Activated B cell treated with CpG ODN at 0.5 μM for 24 hours (primary cell): ENCODE measurements around the gene HAPLN1. TPM values are rescaled to one million over a fixed set of nuclear protein-coding genes. Genes with fewer than 3 reads are reported as not detected.

Experiments
- ATAC-seq: fragments of 200-7000 bp; cut with Tn5 transposase; one replicate; pipeline ENCODE4 v1.10.0; 2021; ENCODE audit warnings: low read depth, mild to moderate bottlenecking, moderate library complexity
- CTCF ChIA-PET: fragments of 350-600 bp; sonication (Branson Sonifier 250); formaldehyde crosslinking; loops from one replicate; lab custom pipeline; 2021; ENCODE audit warnings: antibody characterized with exemption; lab: Charles Lee
- POLR2A ChIA-PET: fragments of 350-600 bp; sonication (Branson Sonifier 250); formaldehyde crosslinking; loops from one replicate; lab custom pipeline; 2021; ENCODE audit warnings: antibody characterized with exemption; lab: Charles Lee
- DNase-seq: peaks from one replicate; pipeline ENCODE4 v3.0.0; 2022
- H3K27ac Mint-ChIP-seq: one replicate; pipeline ENCODE4 v1.8.0; 2020; ENCODE audit warnings: mixed read lengths
- H3K27me3 Mint-ChIP-seq: one replicate; pipeline ENCODE4 v1.8.0; 2021; ENCODE audit warnings: mixed read lengths
- H3K36me3 Mint-ChIP-seq: one replicate; pipeline ENCODE4 v1.8.0; 2021; ENCODE audit warnings: low read depth, mixed read lengths
- H3K4me1 Mint-ChIP-seq: one replicate; pipeline ENCODE4 v1.8.0; 2021; ENCODE audit warnings: mixed read lengths
- H3K4me3 Mint-ChIP-seq: one replicate; pipeline ENCODE4 v1.8.0; 2020; ENCODE audit warnings: mild to moderate bottlenecking, mixed read lengths
- H3K9me3 Mint-ChIP-seq: one replicate; pipeline ENCODE4 v1.8.0; 2020; ENCODE audit warnings: mixed read lengths
- intact Hi-C: fragments of 100-400 bp; cut with micrococcal nuclease; formaldehyde crosslinking; loops from one replicate; pipeline ENCODE4 v1.15.1; 2024
- total RNA-seq: library from RNA; stranded (reverse); gene quantifications from 2 replicates; pipeline ENCODE4 v1.2.3, GENCODE V29; 2022
- TF ChIP-seq, protein P1 (sequence below): fragments of 200-600 bp; IDR thresholded peaks from one replicate; pipeline ENCODE4 v1.8.0; 2022; ENCODE audit warnings: antibody characterized with exemption, mild to moderate bottlenecking

The HAPLN1 gene
- total RNA-seq, 1 donor from 2014 or later = not detected

DNA sequence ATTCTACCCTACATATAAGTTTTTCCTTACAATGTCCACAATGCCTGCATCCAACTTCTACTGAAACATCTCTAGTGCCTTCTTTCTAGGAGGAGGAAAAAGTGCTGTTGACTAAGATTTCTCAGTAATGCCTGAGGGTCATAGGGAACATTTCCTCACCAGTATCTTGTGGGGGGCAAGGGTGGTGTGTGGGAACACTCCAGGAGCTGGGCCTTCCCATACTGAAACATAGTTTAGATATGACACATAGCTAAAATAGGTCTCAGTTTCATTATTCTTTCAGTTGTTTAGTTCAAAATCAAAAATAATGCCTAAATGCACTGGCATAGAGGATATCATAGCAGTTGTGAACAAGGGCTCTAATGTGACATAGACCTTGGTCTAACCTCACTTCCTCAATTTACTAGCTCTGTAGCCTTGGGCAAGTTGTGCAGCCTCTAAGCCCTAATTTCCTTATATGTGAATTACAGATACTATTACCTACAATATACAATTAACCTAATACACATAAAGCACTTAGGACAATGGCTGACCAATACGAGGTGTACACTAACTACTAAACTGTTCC, 66.1 kb downstream of the HAPLN1 start:
- Mint-ChIP-seq H3K4me1 (no peaks in the 10 kb centered on the region), H3K4me3 (no peak overlapping the region), H3K27ac (no peak overlapping the region), H3K36me3 (no peaks in the 10 kb centered on the region), H3K9me3 (no peaks in the 10 kb centered on the region), H3K27me3 (no peaks in the 10 kb centered on the region)
- no peak for DNase-seq
- ChIA-PET CTCF (no interaction called here), POLR2A (no interaction called here)
- intact Hi-C loops = no loop called here
- TF ChIP-seq, protein P1, sequence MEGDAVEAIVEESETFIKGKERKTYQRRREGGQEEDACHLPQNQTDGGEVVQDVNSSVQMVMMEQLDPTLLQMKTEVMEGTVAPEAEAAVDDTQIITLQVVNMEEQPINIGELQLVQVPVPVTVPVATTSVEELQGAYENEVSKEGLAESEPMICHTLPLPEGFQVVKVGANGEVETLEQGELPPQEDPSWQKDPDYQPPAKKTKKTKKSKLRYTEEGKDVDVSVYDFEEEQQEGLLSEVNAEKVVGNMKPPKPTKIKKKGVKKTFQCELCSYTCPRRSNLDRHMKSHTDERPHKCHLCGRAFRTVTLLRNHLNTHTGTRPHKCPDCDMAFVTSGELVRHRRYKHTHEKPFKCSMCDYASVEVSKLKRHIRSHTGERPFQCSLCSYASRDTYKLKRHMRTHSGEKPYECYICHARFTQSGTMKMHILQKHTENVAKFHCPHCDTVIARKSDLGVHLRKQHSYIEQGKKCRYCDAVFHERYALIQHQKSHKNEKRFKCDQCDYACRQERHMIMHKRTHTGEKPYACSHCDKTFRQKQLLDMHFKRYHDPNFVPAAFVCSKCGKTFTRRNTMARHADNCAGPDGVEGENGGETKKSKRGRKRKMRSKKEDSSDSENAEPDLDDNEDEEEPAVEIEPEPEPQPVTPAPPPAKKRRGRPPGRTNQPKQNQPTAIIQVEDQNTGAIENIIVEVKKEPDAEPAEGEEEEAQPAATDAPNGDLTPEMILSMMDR = no peak
- no peak for ATAC-seq

DNA sequence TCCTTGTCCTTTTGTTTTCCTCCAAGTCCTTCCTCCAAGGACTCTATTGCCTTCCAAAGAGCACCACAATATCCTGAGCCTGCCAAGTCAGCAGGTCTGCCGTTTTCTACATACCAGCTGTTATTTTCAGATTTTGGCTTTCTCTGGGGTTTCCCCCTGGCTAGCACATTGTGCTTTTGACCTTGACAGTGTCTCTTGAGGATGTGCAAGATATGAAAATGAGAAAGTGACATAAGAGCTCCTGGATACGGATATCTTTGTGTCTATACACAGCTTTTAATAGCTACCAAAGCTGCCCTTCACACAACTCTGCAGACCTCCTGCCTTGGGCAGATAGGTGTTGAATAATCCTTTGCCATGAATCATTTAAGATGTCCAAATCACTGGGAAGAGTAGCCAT, 67.0 kb downstream of the HAPLN1 start:
- H3K36me3 Mint-ChIP-seq = no peaks in the 10 kb centered on the region
- ATAC-seq = no peak
- ChIA-PET CTCF (no interaction called here), POLR2A (no interaction called here)
- intact Hi-C loops = no loop called here
- no peak for DNase-seq
- no peaks in the 10 kb centered on the region for H3K9me3 Mint-ChIP-seq
- no peak overlapping the region for H3K27ac Mint-ChIP-seq
- H3K27me3 Mint-ChIP-seq = no peaks in the 10 kb centered on the region
- TF ChIP-seq, protein P1 = no peak
- no peaks in the 10 kb centered on the region for H3K4me1 Mint-ChIP-seq
- H3K4me3 Mint-ChIP-seq = no peak overlapping the region

DNA sequence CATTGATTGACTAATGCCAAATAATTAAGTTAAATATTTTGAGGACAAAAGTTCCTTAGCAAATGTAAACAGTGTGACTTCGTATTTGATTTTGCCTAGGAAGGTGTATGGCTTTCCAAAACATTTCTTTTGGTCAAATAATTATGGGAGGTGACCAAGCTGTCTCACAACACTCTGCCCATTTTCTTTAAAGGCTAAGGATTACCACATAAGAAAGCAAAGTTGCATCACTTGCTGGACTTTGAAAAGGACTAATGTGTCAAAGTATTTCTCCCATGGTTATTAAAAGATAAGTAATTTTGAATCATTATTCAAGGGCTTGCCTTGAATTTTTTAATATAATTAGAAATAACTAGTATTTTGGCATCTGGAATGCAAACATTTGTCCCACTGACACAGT, 74.7 kb downstream of the HAPLN1 start:
- Mint-ChIP-seq H3K9me3 (no peaks in the 10 kb centered on the region), H3K27ac (no peak overlapping the region), H3K4me1 (no peaks in the 10 kb centered on the region), H3K27me3 (no peaks in the 10 kb centered on the region), H3K36me3 (no peaks in the 10 kb centered on the region), H3K4me3 (no peak overlapping the region)
- intact Hi-C loops = no loop called here
- TF ChIP-seq, protein P1 = no peak
- ChIA-PET POLR2A (no interaction called here), CTCF (no interaction called here)
- DNase-seq (no peak), ATAC-seq (no peak)

DNA sequence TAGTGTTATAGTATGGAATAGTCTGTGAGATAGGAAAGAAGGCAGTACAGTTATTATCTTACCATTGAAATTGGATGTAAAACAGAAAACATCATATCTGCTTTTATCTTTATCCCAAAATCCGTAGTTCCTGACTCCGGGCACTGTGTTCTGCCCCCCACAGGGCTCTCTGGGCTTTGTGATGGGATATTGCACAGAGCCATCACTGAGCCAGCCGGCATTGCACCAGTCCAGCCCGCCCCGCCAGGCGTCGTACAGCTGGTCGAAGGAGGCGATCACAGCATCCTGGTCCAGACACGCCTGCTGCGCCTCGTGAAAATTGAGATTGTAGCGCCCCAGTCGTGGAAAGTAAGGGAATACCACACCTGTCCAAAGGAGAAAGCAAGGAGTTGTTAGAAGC, 76.4 kb downstream of the HAPLN1 start:
- POLR2A ChIA-PET = no interaction called here
- Mint-ChIP-seq H3K4me1 (no peaks in the 10 kb centered on the region), H3K27me3 (no peaks in the 10 kb centered on the region), H3K27ac (no peak overlapping the region), H3K36me3 (no peaks in the 10 kb centered on the region), H3K4me3 (no peak overlapping the region), H3K9me3 (no peaks in the 10 kb centered on the region)
- intact Hi-C loops = no loop called here
- ATAC-seq (no peak), DNase-seq (no peak)
- TF ChIP-seq, protein P1 = no peak
- CTCF ChIA-PET = no interaction called here

DNA sequence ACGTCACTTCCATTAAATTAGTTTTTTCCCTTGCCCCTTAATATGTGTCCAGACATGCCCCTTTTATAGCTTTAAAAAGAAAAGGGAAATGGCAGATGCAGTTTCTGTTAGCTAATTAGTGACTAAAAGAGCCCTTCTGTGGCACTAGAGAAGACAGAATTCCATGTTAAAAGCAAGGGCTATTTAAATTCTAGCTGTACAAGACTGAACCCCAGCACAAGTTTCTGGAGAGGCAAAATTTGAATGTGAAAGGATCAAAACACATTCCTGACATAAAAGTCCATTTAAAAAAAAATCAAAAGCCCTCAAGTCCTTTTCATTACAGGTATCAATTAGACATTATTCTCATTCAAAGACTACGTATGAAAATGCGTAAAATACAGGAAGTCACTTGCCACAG, 78.7 kb downstream of the HAPLN1 start:
- intact Hi-C loops = no loop called here
- DNase-seq = no peak
- Mint-ChIP-seq H3K27ac (no peak overlapping the region), H3K36me3 (no peaks in the 10 kb centered on the region), H3K4me3 (no peak overlapping the region), H3K9me3 (no peaks in the 10 kb centered on the region), H3K4me1 (no peaks in the 10 kb centered on the region), H3K27me3 (no peaks in the 10 kb centered on the region)
- no peak for ATAC-seq
- ChIA-PET POLR2A (no interaction called here), CTCF (no interaction called here)
- TF ChIP-seq, protein P1 = no peak
